GM19239 (cell line): Measurements from ENCODE around the gene FGF4.

Experiments used
- DNase-seq: peaks from one replicate; pipeline ENCODE4 v3.0.0; 2011; ENCODE audit warnings: low spot score; ENCODE audit not compliant: insufficient read length
- FAIRE-seq: peaks from 2 replicates; lab custom pipeline; 2011; peaks lifted over from hg19 to GRCh38; lab: Jason Lieb, UNC

FGF4 gene

GRCh38 chr11:69732910-69733309, 42.2 kb downstream of the FGF4 start:
- FAIRE-seq = no peak
- no peak for DNase-seq

- FAIRE-seq (no peak), DNase-seq (no peak)
Observed at GRCh38 chr11:69731110-69731509, 44.0 kb downstream of the FGF4 start.

- DNase-seq (no peak), FAIRE-seq (no peak)
Observed at GRCh38 chr11:69730500-69730899, 44.6 kb downstream of the FGF4 start.

- FAIRE-seq (no peak), DNase-seq (no peak)
Observed at GRCh38 chr11:69729252-69729651, 45.9 kb downstream of the FGF4 start.

- FAIRE-seq = no peak
Observed at GRCh38 chr11:69727266-69727665, 47.9 kb downstream of the FGF4 start.

GRCh38 chr11:69726481-69726880, 48.7 kb downstream of the FGF4 start:
- FAIRE-seq = no peak
- no peak for DNase-seq

More at GRCh38 chr11:69727266-69727665, 47.9 kb downstream of the FGF4 start:
- no peak for DNase-seq

GRCh38 chr11:69726019-69726418, 49.1 kb downstream of the FGF4 start:
- FAIRE-seq (no peak), DNase-seq (no peak)

- no peak for FAIRE-seq
- DNase-seq = no peak
Observed at GRCh38 chr11:69721745-69722144, 53.4 kb downstream of the FGF4 start.

- no peak for FAIRE-seq
Observed at GRCh38 chr11:69721106-69721505, 54.0 kb downstream of the FGF4 start.

More at GRCh38 chr11:69721106-69721505, 54.0 kb downstream of the FGF4 start:
- DNase-seq = no peak
